SU-DHL-6 (cell line): ENCODE data around the gene GLYR1.

Experiments
- H2AFZ ChIP-seq: fragments of 200-600 bp; sonication (generic); 2 replicates; pipeline ENCODE4 v1.6.1; 2014; ENCODE audit warnings: low read depth, mild to moderate bottlenecking, moderate library complexity, mixed read lengths, antibody characterized with exemption, low read length; ENCODE audit not compliant: severe bottlenecking
- H3F3A ChIP-seq: fragments of 200-600 bp; shearing (Covaris generic); 2 replicates; pipeline ENCODE4 v1.6.0; 2016; ENCODE audit warnings: antibody characterized with exemption, mild to moderate bottlenecking; ENCODE audit not compliant: insufficient read depth
- H3K27ac ChIP-seq: fragments of 200-600 bp; sonication (generic); 2 replicates; pipeline ENCODE4 v1.5.1; 2016; ENCODE audit warnings: low read depth, mild to moderate bottlenecking, low read length, moderate library complexity, mixed read lengths
- H3K27me3 ChIP-seq: fragments of 200-600 bp; sonication (generic), shearing (Covaris generic); 2 replicates; pipeline ENCODE4 v1.6.0; 2014; ENCODE audit warnings: mild to moderate bottlenecking, low read length
- H3K36me3 ChIP-seq: fragments of 200-600 bp; sonication (generic); 2 replicates; pipeline ENCODE4 v1.6.1; 2014; ENCODE audit warnings: mild to moderate bottlenecking, low read length, mixed read lengths
- H3K4me2 ChIP-seq: fragments of 300-600, 200-600 bp; shearing (Covaris generic), sonication (generic); 2 replicates; pipeline ENCODE4 v1.6.0; 2014; ENCODE audit warnings: low read length, low read depth, mild to moderate bottlenecking; ENCODE audit not compliant: poor library complexity, severe bottlenecking
- H3K4me3 ChIP-seq: fragments of 200-600 bp; sonication (generic); 2 replicates; pipeline ENCODE4 v1.5.1; 2014; ENCODE audit warnings: antibody characterized with exemption, low read length, mild to moderate bottlenecking, mixed read lengths; ENCODE audit not compliant: insufficient read depth, poor library complexity, severe bottlenecking
- H3K79me2 ChIP-seq: fragments of 200-600 bp; sonication (generic); 2 replicates; pipeline ENCODE4 v1.6.1; 2014; ENCODE audit warnings: mild to moderate bottlenecking, low read length, moderate library complexity; ENCODE audit not compliant: insufficient read depth
- H3K9ac ChIP-seq: fragments of 200-600 bp; sonication (generic); 2 replicates; pipeline ENCODE4 v1.7.0; 2014; ENCODE audit warnings: mild to moderate bottlenecking, low read length
- H3K9me2 ChIP-seq: fragments of 200-600 bp; sonication (generic); replicated peaks from 2 replicates; pipeline ENCODE4 v1.6.1; 2014; ENCODE audit warnings: low read length; ENCODE audit not compliant: insufficient read depth
- H3K9me3 ChIP-seq: fragments of 200-600 bp; sonication (generic); 2 replicates; pipeline ENCODE4 v1.6.1; 2014; ENCODE audit warnings: low read length, mixed read lengths; ENCODE audit not compliant: insufficient read depth
- H4K20me1 ChIP-seq: fragments of 200-600 bp; sonication (generic); 2 replicates; pipeline ENCODE4 v1.6.1; 2014; ENCODE audit warnings: low read depth, mild to moderate bottlenecking, antibody characterized with exemption, low read length, moderate library complexity, mixed read lengths
- EZH2phosphoT487 ChIP-seq: fragments of 200-600 bp; sonication (generic), shearing (Covaris generic); conservative IDR thresholded peaks from 2 replicates; pipeline ENCODE4 v1.6.1; 2018; ENCODE audit warnings: mild to moderate bottlenecking, antibody characterized with exemption, low read length, moderate library complexity, mixed read lengths
- TF ChIP-seq, protein P1 (sequence below): fragments of 200-600 bp; sonication (generic); IDR thresholded peaks from one replicate; pipeline ENCODE4 v1.5.1; 2017; ENCODE audit warnings: antibody characterized with exemption, mild to moderate bottlenecking, low read length, moderate library complexity; ENCODE audit not compliant: insufficient read depth, poor library complexity, severe bottlenecking

GLYR1 gene

GRCh38 chr16:4778050-4778392, 69.1 kb downstream of the GLYR1 start:
- no peaks in the 10 kb centered on the region for H3F3A ChIP-seq
- H3K4me3 ChIP-seq = no peak overlapping the region
- H3K79me2 ChIP-seq = no peaks in the 10 kb centered on the region
- no peak for TF ChIP-seq EZH2phosphoT487
- TF ChIP-seq, protein P1, sequence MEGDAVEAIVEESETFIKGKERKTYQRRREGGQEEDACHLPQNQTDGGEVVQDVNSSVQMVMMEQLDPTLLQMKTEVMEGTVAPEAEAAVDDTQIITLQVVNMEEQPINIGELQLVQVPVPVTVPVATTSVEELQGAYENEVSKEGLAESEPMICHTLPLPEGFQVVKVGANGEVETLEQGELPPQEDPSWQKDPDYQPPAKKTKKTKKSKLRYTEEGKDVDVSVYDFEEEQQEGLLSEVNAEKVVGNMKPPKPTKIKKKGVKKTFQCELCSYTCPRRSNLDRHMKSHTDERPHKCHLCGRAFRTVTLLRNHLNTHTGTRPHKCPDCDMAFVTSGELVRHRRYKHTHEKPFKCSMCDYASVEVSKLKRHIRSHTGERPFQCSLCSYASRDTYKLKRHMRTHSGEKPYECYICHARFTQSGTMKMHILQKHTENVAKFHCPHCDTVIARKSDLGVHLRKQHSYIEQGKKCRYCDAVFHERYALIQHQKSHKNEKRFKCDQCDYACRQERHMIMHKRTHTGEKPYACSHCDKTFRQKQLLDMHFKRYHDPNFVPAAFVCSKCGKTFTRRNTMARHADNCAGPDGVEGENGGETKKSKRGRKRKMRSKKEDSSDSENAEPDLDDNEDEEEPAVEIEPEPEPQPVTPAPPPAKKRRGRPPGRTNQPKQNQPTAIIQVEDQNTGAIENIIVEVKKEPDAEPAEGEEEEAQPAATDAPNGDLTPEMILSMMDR = no peak
- no peaks in the 10 kb centered on the region for H3K9me2 ChIP-seq
- no peak overlapping the region for H3K9ac ChIP-seq
- no peak overlapping the region for H3K27ac ChIP-seq
- no peaks in the 10 kb centered on the region for H3K27me3 ChIP-seq
- H4K20me1 ChIP-seq = no peaks in the 10 kb centered on the region
- H3K36me3 ChIP-seq = no peaks in the 10 kb centered on the region
- no peaks in the 10 kb centered on the region for H3K9me3 ChIP-seq
- no peak overlapping the region for H3K4me2 ChIP-seq
- no peak overlapping the region for H2AFZ ChIP-seq

GRCh38 chr16:4777339-4778049, 69.6 kb downstream of the GLYR1 start:
- Histone ChIP-seq H3K9me2 (no peaks in the 10 kb centered on the region), H3K9me3 (no peaks in the 10 kb centered on the region), H3K4me3 (no peak overlapping the region), H3K36me3 (no peaks in the 10 kb centered on the region), H2AFZ (no peak overlapping the region), H3K9ac (no peak overlapping the region), H3K27ac (no peak overlapping the region), H3K4me2 (no peak overlapping the region), H3F3A (no peaks in the 10 kb centered on the region), H3K79me2 (no peaks in the 10 kb centered on the region), H4K20me1 (no peaks in the 10 kb centered on the region), H3K27me3 (no peaks in the 10 kb centered on the region)
- TF ChIP-seq, protein P1 = no peak
- TF ChIP-seq EZH2phosphoT487 = no peak

- H3K4me3 ChIP-seq = no peak overlapping the region
- TF ChIP-seq, protein P1 = no peak
- TF ChIP-seq EZH2phosphoT487 = no peak
- no peak overlapping the region for H2AFZ ChIP-seq
- no peak overlapping the region for H3K27ac ChIP-seq
- no peaks in the 10 kb centered on the region for H3K36me3 ChIP-seq
- H3K79me2 ChIP-seq = no peaks in the 10 kb centered on the region
- H3K9ac ChIP-seq = no peak overlapping the region
- H4K20me1 ChIP-seq = no peaks in the 10 kb centered on the region
- H3K4me2 ChIP-seq = no peak overlapping the region
- H3K27me3 ChIP-seq = no peaks in the 10 kb centered on the region
- no peaks in the 10 kb centered on the region for H3K9me2 ChIP-seq
- no peaks in the 10 kb centered on the region for H3K9me3 ChIP-seq
- no peaks in the 10 kb centered on the region for H3F3A ChIP-seq
Measured at GRCh38 chr16:4776141-4776705, 70.9 kb downstream of the GLYR1 start.
